LNCaP clone FGC (cell line): Measurements from ENCODE around the gene HSBP1.

ENCODE experiments used
- DNase-seq: peaks from one replicate; pipeline ENCODE4 v3.0.0-alpha.2; 2011; ENCODE audit warnings: low read depth
- H3K4me3 ChIP-seq: 2 replicates; pipeline ENCODE4 v1.5.1; 2011; ENCODE audit warnings: mild to moderate bottlenecking, low read depth, low read length, control low read depth
- TF ChIP-seq, protein P1 (sequence below): IDR thresholded peaks from 2 replicates; pipeline ENCODE4 v1.5.1; 2012; ENCODE audit warnings: mild to moderate bottlenecking; ENCODE audit not compliant: control insufficient read depth, insufficient read depth; ENCODE audit errors: extremely low read depth

HSBP1 gene

DNA sequence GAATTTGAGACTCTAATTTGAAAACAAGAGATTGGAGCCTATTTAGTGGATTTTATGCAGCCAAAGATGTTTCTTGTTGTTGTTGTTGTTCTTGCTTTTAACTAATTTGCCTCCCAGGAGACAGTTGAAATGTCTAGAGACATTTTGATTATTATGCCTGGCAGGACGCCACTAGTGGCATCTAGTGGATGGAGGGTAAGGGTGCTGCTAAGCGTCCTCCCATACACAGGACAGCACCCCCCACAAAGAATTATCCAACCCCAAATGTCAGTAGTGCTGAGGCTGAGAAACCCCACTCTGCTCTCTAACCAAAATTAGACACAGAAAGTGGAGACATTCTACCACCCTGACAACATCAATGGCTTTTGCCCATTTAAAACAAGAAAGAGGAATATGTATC, 15.4 kb upstream of the HSBP1 start:
- TF ChIP-seq, protein P1, sequence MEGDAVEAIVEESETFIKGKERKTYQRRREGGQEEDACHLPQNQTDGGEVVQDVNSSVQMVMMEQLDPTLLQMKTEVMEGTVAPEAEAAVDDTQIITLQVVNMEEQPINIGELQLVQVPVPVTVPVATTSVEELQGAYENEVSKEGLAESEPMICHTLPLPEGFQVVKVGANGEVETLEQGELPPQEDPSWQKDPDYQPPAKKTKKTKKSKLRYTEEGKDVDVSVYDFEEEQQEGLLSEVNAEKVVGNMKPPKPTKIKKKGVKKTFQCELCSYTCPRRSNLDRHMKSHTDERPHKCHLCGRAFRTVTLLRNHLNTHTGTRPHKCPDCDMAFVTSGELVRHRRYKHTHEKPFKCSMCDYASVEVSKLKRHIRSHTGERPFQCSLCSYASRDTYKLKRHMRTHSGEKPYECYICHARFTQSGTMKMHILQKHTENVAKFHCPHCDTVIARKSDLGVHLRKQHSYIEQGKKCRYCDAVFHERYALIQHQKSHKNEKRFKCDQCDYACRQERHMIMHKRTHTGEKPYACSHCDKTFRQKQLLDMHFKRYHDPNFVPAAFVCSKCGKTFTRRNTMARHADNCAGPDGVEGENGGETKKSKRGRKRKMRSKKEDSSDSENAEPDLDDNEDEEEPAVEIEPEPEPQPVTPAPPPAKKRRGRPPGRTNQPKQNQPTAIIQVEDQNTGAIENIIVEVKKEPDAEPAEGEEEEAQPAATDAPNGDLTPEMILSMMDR, result no peak
- H3K4me3 ChIP-seq, result no peak overlapping the region
- no peak for DNase-seq

DNA sequence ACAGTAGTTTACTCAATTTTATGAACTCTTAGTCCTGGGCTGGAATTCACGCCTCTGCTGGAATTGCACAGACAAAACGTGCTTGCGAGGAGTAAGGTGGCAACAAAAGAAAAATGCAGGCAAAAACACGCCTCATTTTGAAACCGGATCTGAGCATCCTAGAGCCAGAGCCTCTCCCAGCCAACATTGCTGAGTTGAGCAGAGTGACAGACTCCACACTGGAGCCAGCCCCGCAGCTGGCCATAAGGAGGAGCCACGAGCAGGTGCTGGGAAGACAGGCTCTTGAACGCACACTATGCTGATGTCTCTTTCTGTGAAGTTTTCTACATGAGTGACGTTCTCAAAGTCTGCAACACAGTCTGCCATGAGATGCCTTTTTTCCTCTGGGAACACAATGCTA, 14.6 kb upstream of the HSBP1 start:
- DNase-seq, result no peak
- no peak overlapping the region for H3K4me3 ChIP-seq
- TF ChIP-seq, protein P1, result no peak

DNA sequence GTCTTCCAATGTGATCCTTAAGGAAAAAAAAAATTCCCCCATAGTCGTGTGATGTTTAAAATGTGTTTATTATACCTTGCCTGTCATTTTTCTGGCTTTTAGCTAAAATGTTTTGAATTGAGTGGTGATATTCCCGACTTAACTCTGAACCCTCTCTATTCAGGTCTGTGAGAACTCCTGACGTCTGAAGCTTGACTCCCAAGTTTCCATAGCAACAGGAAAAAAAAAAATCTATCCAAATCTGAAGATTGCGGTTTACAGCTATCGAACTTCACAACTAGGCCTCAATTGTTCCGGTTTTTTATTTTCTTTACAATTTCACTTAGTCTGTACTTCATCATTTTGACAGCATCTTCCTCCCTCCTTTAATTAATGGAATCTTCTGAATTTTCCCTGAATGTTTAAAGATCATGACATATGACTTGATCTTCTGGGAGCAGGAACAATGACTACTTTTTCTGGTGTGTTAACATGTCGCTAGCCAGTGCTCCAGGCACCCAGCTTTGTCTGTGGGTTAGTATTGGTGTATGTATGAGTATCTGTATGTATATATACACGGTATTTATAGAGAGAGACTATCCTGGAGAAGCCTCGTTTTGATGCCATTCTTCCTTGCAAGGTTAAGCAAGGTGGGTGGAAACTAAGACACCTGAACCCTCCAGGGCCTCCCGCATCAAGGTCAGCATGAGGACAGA, 12.8 kb upstream of the HSBP1 start:
- TF ChIP-seq, protein P1, result no peak
- DNase-seq, result no peak

DNA sequence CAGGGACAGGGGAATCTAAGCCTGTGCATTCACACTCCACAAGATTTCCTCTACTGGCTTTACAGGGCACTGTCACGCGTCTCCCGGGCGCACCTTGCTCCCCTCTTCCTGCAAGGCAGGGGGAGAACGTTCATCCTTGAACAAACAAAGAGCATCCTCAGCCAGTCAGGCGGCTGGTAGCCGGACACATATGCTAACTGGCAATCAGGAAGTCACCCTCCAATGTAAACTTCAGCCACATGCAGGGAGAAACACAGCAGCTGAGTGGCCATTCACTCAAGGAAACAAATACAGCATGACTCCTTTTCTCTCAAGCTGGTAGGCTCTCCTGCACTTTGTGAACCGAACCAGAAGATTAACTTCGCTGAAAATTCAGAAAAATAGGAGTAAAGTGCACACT, 10.8 kb upstream of the HSBP1 start:
- TF ChIP-seq, protein P1, result no peak

More for the DNA sequence above, 12.8 kb upstream of the HSBP1 start:
- H3K4me3 ChIP-seq, result no peak overlapping the region

DNA sequence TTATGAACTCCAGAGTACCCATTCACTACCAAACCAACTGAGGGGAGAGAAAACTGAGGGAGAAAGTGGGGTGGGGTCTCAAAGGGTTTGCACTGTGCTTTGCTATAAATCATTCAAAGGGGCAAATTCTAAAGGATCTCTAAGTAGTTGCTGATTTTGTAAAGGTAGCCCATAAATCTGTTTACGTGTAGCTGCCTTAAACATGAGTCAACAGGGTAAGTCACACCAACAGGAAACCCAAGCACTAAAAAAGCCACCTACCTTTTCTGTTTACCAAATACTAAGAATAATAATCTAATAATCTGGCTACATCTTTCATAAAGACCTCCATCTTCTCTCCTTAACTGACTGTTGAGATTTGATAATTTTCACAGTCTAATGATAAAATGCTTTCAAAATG, 8.4 kb upstream of the HSBP1 start:
- H3K4me3 ChIP-seq, result no peak overlapping the region
- no peak for DNase-seq
- TF ChIP-seq, protein P1, result no peak

More for the DNA sequence above, 10.8 kb upstream of the HSBP1 start:
- no peak for DNase-seq
- no peak overlapping the region for H3K4me3 ChIP-seq

DNA sequence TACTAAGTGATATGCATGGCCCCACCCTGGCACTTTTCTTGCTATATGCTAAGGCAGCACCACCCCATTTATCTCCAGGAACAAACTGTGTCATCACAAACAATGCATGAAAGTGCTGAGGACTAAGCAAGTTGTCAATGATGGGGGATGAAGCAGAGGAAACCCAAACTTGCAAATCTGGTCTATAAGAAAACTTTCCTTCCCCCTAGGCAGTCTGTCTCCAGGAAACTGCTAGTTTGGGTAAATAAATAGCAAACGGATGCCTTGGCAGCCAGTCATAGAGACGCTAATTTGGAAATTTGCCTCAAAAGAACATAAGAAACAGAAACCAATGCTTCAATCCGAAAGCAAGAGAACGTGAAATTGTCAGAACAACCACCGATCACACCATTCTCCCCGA, 5.6 kb upstream of the HSBP1 start:
- peak overlapping the region; percentile 43 for H3K4me3 ChIP-seq
- TF ChIP-seq, protein P1, result no peak
- DNase-seq, result peak; percentile 78
